HG02798 (cell line): ENCODE data around the gene UTP18.
"Not testable (repeated sequence)": the region's sequence is repeated elsewhere in the genome, so short reads cannot be mapped to it uniquely, and the experiment has no call there.

Experiments used
- ATAC-seq: cut with Tn5 transposase; IDR thresholded peaks from one replicate; pipeline ENCODE4 v1.9.1; 2021; ENCODE audit warnings: mild to moderate bottlenecking; ENCODE audit not compliant: unreplicated experiment, poor library complexity

The UTP18 gene

GRCh38 chr17:51258756-51259563 is 1.4 kb upstream of the UTP18 start:
- no peak for ATAC-seq

GRCh38 chr17:51259564-51260236 is 646 bp upstream of the UTP18 start, which contains the start of gene MBTD1:
MBTD1 (minus strand) TSS chr17:51260049; CDS start chr17:51225161, 34,888 bp downstream.
- peak; percentile 79 for ATAC-seq

GRCh38 chr17:51261024-51261963 is 948 bp downstream of the UTP18 start:
- no peak for ATAC-seq

GRCh38 chr17:51263006-51263405 is 2.7 kb downstream of the UTP18 start:
- ATAC-seq = no peak

- ATAC-seq = not testable (repeated sequence)
These were observed 4.1 kb downstream of the UTP18 start for GRCh38 chr17:51264466-51264865.

GRCh38 chr17:51269991-51270390 is 9.6 kb downstream of the UTP18 start:
- ATAC-seq = no peak

- no peak for ATAC-seq
These were observed 10.3 kb downstream of the UTP18 start for GRCh38 chr17:51270636-51271035.

- ATAC-seq = no peak
These were observed 12.5 kb downstream of the UTP18 start for GRCh38 chr17:51272812-51273211.

- ATAC-seq = no peak
These were observed 15.0 kb downstream of the UTP18 start for GRCh38 chr17:51275381-51275780.

- no peak for ATAC-seq
These were observed 18.8 kb downstream of the UTP18 start for GRCh38 chr17:51279183-51279582.

- ATAC-seq = no peak
These were observed 27.1 kb downstream of the UTP18 start for GRCh38 chr17:51287412-51287811.

GRCh38 chr17:51289696-51290111 is 29.4 kb downstream of the UTP18 start:
- no peak for ATAC-seq

GRCh38 chr17:51294338-51294737 is 34.0 kb downstream of the UTP18 start:
- ATAC-seq = not testable (repeated sequence)

- ATAC-seq = no peak
These were observed 38.4 kb downstream of the UTP18 start for GRCh38 chr17:51298508-51299371.

- no peak for ATAC-seq
These were observed 39.5 kb downstream of the UTP18 start for GRCh38 chr17:51299859-51300258.

- no peak for ATAC-seq
These were observed 44.8 kb downstream of the UTP18 start for GRCh38 chr17:51305182-51305581.

GRCh38 chr17:51312003-51312402 is 51.7 kb downstream of the UTP18 start:
- ATAC-seq = not testable (repeated sequence)

- ATAC-seq = no peak
These were observed 58.8 kb downstream of the UTP18 start for GRCh38 chr17:51319186-51319585.

GRCh38 chr17:51322390-51323029 is 62.2 kb downstream of the UTP18 start:
- ATAC-seq = no peak
